Activated T-helper 1 cell treated with anti-CD3 and anti-CD28 coated beads, Interleukin-12 subunit alpha, Interleukin-12 subunit beta, Interleukin-2, Interleukin-4 antibody, amounts not matched to agents 30 ng/mL and 10 ng/mL and 1 ng/mL, durations not matched to agents 14 hours and 24 hours and 36 hours (primary cell): Measurements from ENCODE around the gene CFAP126. TPM values are rescaled to one million over a fixed set of nuclear protein-coding genes. Genes with fewer than 3 reads are reported as not detected.
A peak's percentile ranks its signal among the peaks of the same experiment; 100 is the strongest.
"Not testable (repeated sequence)": the region's sequence is repeated elsewhere in the genome, so short reads cannot be mapped to it uniquely, and the experiment has no call there.

Experiments used
- DNase-seq: peaks from one replicate; pipeline ENCODE4 v3.0.0; 2021; ENCODE audit warnings: low spot score
- H3K27ac Mint-ChIP-seq: one replicate; pipeline ENCODE4 v1.8.0; 2021; ENCODE audit warnings: mild to moderate bottlenecking, mixed read lengths
- H3K27me3 Mint-ChIP-seq: one replicate; pipeline ENCODE4 v1.8.0; 2022; ENCODE audit warnings: mild to moderate bottlenecking, moderate library complexity, mixed read lengths; ENCODE audit not compliant: insufficient read depth
- H3K36me3 Mint-ChIP-seq: one replicate; pipeline ENCODE4 v1.8.0; 2021; ENCODE audit warnings: low read depth, mixed read lengths
- H3K4me1 Mint-ChIP-seq: one replicate; pipeline ENCODE4 v1.8.0; 2021; ENCODE audit warnings: low read depth, mixed read lengths
- H3K4me3 Mint-ChIP-seq: one replicate; pipeline ENCODE4 v1.8.0; 2021; ENCODE audit warnings: mild to moderate bottlenecking, moderate library complexity, mixed read lengths
- H3K9me3 Mint-ChIP-seq: one replicate; pipeline ENCODE4 v1.8.0; 2021; ENCODE audit warnings: mixed read lengths
- intact Hi-C: fragments of 100-400 bp; cut with micrococcal nuclease; formaldehyde crosslinking; loops from one replicate; pipeline ENCODE4 v1.15.1; 2024
- total RNA-seq: library from RNA; stranded (reverse); gene quantifications from 2 replicates; pipeline ENCODE4 v1.2.3, GENCODE V29; 2022

CFAP126 gene, protein sequence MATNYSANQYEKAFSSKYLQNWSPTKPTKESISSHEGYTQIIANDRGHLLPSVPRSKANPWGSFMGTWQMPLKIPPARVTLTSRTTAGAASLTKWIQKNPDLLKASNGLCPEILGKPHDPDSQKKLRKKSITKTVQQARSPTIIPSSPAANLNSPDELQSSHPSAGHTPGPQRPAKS
- not detected in 2 replicates for total RNA-seq

- intact Hi-C loops = loop anchor here (5.0 kb wide), 1 partner anchor 141 kb away; the partner anchor contains the start of gene TOMM40L
- H3K36me3 Mint-ChIP-seq = peaks cover 34% of the 10 kb centered on the region
- peak within 1 kb of the TSS; percentile 25 for H3K27ac Mint-ChIP-seq
- no peaks in the 10 kb centered on the region for H3K9me3 Mint-ChIP-seq
- no peak within 1 kb of the TSS for H3K4me3 Mint-ChIP-seq
- no peak for DNase-seq
- no peaks in the 10 kb centered on the region for H3K27me3 Mint-ChIP-seq
- peaks cover 21% of the 10 kb centered on the region for H3K4me1 Mint-ChIP-seq
These were observed at the start of gene CFAP126 for GRCh38 chr1:161367684-161368400. Gene CFAP126 (minus strand): TSS chr1:161367876. CDS start chr1:161367868, 8 bp downstream.

DNA sequence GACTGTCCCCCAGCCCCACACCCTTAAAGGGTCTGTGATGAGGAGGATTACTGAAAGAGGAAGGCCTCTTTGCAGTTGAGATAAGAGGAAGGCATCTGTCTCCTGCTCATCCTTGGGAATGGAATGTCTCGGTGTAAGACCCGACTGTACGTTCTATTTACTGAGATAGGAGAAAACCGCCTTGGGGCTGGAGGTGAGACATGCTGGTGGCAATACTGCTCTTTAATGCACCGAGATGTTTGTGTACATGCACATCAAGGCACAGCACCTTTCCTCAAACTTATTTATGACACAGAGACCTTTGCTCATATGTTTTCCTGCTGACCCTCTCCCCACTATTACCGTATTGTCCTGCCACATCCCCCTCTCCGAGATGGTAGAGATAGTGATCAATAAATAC lies 45.4 kb upstream of the CFAP126 start:
- H3K9me3 Mint-ChIP-seq, H3K27me3 Mint-ChIP-seq, intact Hi-C loops, DNase-seq, H3K4me3 Mint-ChIP-seq, H3K36me3 Mint-ChIP-seq, H3K27ac Mint-ChIP-seq: not testable (repeated sequence)
- H3K4me1 Mint-ChIP-seq = peaks cover 18% of the 10 kb centered on the region

DNA sequence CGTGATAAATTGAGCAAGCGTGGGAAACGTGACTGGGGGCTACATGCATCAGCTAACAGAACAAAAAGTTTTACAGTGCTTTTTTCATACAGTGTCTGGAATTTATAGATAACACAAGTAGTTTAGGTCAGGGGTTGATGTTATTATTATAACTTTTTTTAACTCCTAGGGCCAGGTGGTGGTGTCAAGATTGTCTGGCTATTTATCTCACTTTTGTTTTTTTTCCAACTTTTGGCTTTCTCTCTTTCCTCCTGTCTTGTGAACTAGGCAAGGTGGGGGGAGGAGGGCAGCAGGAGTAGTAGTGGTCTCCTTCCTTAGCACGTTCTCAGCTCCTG lies 42.9 kb upstream of the CFAP126 start:
- intact Hi-C loops = loop anchor here (1.0 kb wide), 1 partner anchor 11 kb away; no protein-coding TSS in a partner anchor
- not testable (repeated sequence) for H3K9me3 Mint-ChIP-seq, DNase-seq, H3K36me3 Mint-ChIP-seq, H3K27me3 Mint-ChIP-seq, H3K4me3 Mint-ChIP-seq
- Mint-ChIP-seq H3K4me1 (peaks cover 18% of the 10 kb centered on the region), H3K27ac (peak overlapping the region; percentile 76)

- H3K27me3 Mint-ChIP-seq, H3K9me3 Mint-ChIP-seq, DNase-seq, H3K36me3 Mint-ChIP-seq: not testable (repeated sequence)
- peak overlapping the region; percentile 43 for H3K4me3 Mint-ChIP-seq
- H3K27ac Mint-ChIP-seq = peak overlapping the region; percentile 82
- intact Hi-C loops = loop anchor here (1.0 kb wide), 1 partner anchor 11 kb away; no protein-coding TSS in a partner anchor
- peaks cover 21% of the 10 kb centered on the region for H3K4me1 Mint-ChIP-seq
These were observed 42.4 kb upstream of the CFAP126 start for GRCh38 chr1:161409848-161410635.

DNA sequence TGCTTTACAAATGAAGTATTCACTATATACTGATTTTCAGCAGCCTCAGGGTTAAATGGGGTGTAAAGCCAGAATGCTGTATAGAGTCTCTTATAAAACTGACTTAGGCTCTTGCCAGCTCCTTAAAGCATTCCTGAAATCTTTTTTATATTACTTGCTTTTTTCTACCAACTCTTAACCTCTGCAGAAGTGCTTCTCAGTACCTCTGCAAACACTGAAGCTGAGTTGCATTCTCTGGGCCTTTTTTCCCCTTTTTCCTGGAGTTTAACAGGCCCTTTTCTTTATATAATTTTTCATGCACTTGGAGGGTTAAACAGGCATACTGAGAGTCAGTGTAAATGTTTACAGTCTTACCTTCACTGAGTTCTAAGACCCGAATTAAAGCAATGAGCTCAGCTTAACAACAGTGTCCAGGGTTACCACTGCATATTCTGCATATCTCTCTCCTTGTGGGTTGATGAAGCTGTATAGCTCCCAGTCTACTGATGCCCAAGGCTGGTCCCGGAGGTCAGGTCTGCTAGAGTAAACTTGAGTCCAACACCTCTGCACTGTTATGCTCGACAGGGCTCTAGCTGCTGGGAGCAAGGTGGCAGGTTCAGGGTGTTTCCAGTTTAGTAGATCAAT lies 40.9 kb upstream of the CFAP126 start:
- no peak for DNase-seq
- Mint-ChIP-seq H3K36me3 (peaks cover 8% of the 10 kb centered on the region), H3K27ac (no peak overlapping the region), H3K4me3 (no peak overlapping the region), H3K27me3 (peaks cover 5% of the 10 kb centered on the region), H3K4me1 (peaks cover 34% of the 10 kb centered on the region), H3K9me3 (no peaks in the 10 kb centered on the region)
- intact Hi-C loops = no loop called here

DNA sequence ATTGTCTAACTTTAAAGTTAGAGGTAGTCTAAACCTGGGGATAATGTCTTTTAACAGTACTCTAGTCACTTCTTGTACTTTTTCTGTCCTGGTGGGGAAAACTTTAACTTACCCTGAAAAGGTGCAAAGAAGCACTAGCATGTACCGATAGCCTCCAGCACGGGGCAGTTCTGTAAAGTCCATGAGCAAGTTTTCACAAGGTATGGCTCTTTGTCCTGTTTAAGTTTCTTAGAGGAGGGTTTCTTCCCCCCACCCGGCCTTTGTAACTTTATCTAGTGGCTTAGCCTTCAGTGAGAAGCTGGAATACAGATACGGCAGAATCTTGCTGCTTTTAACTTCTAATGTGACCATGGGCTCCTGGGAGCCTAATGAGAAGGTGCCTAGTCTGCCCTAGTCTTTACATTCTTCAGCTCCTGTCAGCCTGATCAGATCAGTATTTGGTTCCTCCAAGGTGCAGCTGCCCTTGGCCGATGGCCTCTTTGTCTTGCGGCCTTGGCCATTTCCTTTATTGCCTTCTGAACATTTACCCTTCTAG lies 39.8 kb upstream of the CFAP126 start:
- H3K4me1 Mint-ChIP-seq = peaks cover 38% of the 10 kb centered on the region

GRCh38 chr1:161406551-161406950 lies 38.9 kb upstream of the CFAP126 start:
- H3K27ac Mint-ChIP-seq, H3K36me3 Mint-ChIP-seq, H3K27me3 Mint-ChIP-seq, intact Hi-C loops, H3K9me3 Mint-ChIP-seq, H3K4me3 Mint-ChIP-seq, DNase-seq: not testable (repeated sequence)
- H3K4me1 Mint-ChIP-seq = peaks cover 42% of the 10 kb centered on the region

More for the DNA sequence above, 39.8 kb upstream of the CFAP126 start:
- Mint-ChIP-seq H3K27ac (no peak overlapping the region), H3K36me3 (peaks cover 8% of the 10 kb centered on the region), H3K9me3 (no peaks in the 10 kb centered on the region), H3K4me3 (no peak overlapping the region), H3K27me3 (peaks cover 9% of the 10 kb centered on the region)
- intact Hi-C loops = no loop called here
- no peak for DNase-seq

GRCh38 chr1:161404051-161404597 lies 36.4 kb upstream of the CFAP126 start:
- H3K27ac Mint-ChIP-seq = no peak overlapping the region
- no peak for DNase-seq
- peaks cover 13% of the 10 kb centered on the region for H3K36me3 Mint-ChIP-seq
- H3K9me3 Mint-ChIP-seq = peaks cover 3% of the 10 kb centered on the region
- peaks cover 15% of the 10 kb centered on the region for H3K27me3 Mint-ChIP-seq
- intact Hi-C loops = no loop called here
- H3K4me1 Mint-ChIP-seq = peaks cover 46% of the 10 kb centered on the region
- no peak overlapping the region for H3K4me3 Mint-ChIP-seq

GRCh38 chr1:161402446-161402845 lies 34.8 kb upstream of the CFAP126 start:
- H3K27ac Mint-ChIP-seq = no peak overlapping the region
- H3K9me3 Mint-ChIP-seq = peaks cover 3% of the 10 kb centered on the region
- intact Hi-C loops = no loop called here
- DNase-seq = no peak
- peaks cover 57% of the 10 kb centered on the region for H3K4me1 Mint-ChIP-seq
- H3K36me3 Mint-ChIP-seq = peaks cover 13% of the 10 kb centered on the region
- peaks cover 15% of the 10 kb centered on the region for H3K27me3 Mint-ChIP-seq
- no peak overlapping the region for H3K4me3 Mint-ChIP-seq

- H3K4me1 Mint-ChIP-seq = peaks cover 50% of the 10 kb centered on the region
- H3K36me3 Mint-ChIP-seq = peaks cover 11% of the 10 kb centered on the region
- H3K4me3 Mint-ChIP-seq = peak overlapping the region; percentile 94
- peaks cover 3% of the 10 kb centered on the region for H3K9me3 Mint-ChIP-seq
- intact Hi-C loops = loop anchor here (1.0 to 5.0 kb wide), 9 partner anchors 9 to 1302 kb away; partner anchors contain the start of genes ATF6, IGSF8, NIT1 and PFDN2
- H3K27ac Mint-ChIP-seq = peak overlapping the region; percentile 100
- H3K27me3 Mint-ChIP-seq = peaks cover 13% of the 10 kb centered on the region
- DNase-seq = peak; percentile 88
These were observed 31.8 kb upstream of the CFAP126 start for GRCh38 chr1:161399257-161399998.

- intact Hi-C loops = loop anchor here (1.0 to 5.0 kb wide), 9 partner anchors 9 to 1302 kb away; partner anchors contain the start of genes ATF6, IGSF8, NIT1 and PFDN2
- Mint-ChIP-seq H3K4me3 (peak overlapping the region; percentile 94), H3K27me3 (peaks cover 10% of the 10 kb centered on the region), H3K36me3 (peaks cover 11% of the 10 kb centered on the region), H3K27ac (peak overlapping the region; percentile 100), H3K4me1 (peaks cover 44% of the 10 kb centered on the region), H3K9me3 (peaks cover 3% of the 10 kb centered on the region)
- no peak for DNase-seq
These were observed 31.2 kb upstream of the CFAP126 start for GRCh38 chr1:161398900-161399256.
